GM23338 (cell line): ENCODE data around the gene VKORC1L1. TPM values are rescaled to one million over a fixed set of nuclear protein-coding genes. Genes with fewer than 3 reads are reported as not detected.
"Not testable (repeated sequence)": the region's sequence is repeated elsewhere in the genome, so short reads cannot be mapped to it uniquely, and the experiment has no call there.

Experiments
- ATAC-seq: fragments of 200-7000 bp; cut with Tn5 transposase; 3 replicates; pipeline ENCODE4 v1.9.1; 2020
- DNase-seq: peaks from one replicate; pipeline ENCODE4 v3.0.0-alpha.2; 2015; ENCODE audit warnings: low spot score
- H2AFZ ChIP-seq: fragments of 200-600 bp; sonication (generic); 2 replicates; pipeline ENCODE4 v1.8.0; 2016; ENCODE audit warnings: antibody characterized with exemption, mild to moderate bottlenecking, moderate library complexity
- H3F3A ChIP-seq: fragments of 200-600 bp; sonication (generic); replicated peaks from 2 replicates; pipeline ENCODE4 v1.8.0; 2017; ENCODE audit warnings: antibody characterized with exemption, mixed run types, low read depth
- H3K27ac ChIP-seq: fragments of 200-600 bp; sonication (generic); 2 replicates; pipeline ENCODE4 v1.6.1; 2016; ENCODE audit warnings: low read depth
- H3K27me3 ChIP-seq: fragments of 200-600 bp; sonication (generic); 2 replicates; pipeline ENCODE4 v1.8.0; 2016; ENCODE audit warnings: mild to moderate bottlenecking, mixed run types, moderate library complexity; ENCODE audit not compliant: insufficient read depth
- H3K36me3 ChIP-seq: fragments of 200-600 bp; sonication (generic); 2 replicates; pipeline ENCODE4 v1.8.0; 2016; ENCODE audit warnings: mild to moderate bottlenecking; ENCODE audit not compliant: insufficient read depth
- H3K4me1 ChIP-seq: fragments of 200-600 bp; sonication (generic); 2 replicates; pipeline ENCODE4 v1.8.0; 2016; ENCODE audit warnings: mild to moderate bottlenecking, moderate library complexity; ENCODE audit not compliant: insufficient read depth
- H3K4me2 ChIP-seq: fragments of 200-600 bp; sonication (generic); 2 replicates; pipeline ENCODE4 v1.7.1; 2017; ENCODE audit warnings: mixed run types
- H3K4me3 ChIP-seq: fragments of 200-600 bp; sonication (generic); 2 replicates; pipeline ENCODE4 v1.6.1; 2016; ENCODE audit warnings: mixed run types
- H3K79me2 ChIP-seq: fragments of 200-600 bp; sonication (generic); replicated peaks from 2 replicates; pipeline ENCODE4 v1.8.0; 2017; ENCODE audit warnings: mild to moderate bottlenecking; ENCODE audit not compliant: insufficient read depth
- H3K9me2 ChIP-seq: fragments of 200-600 bp; sonication (generic); 2 replicates; pipeline ENCODE4 v1.8.0; 2017; ENCODE audit not compliant: insufficient read depth
- H4K20me1 ChIP-seq: fragments of 200-600 bp; sonication (generic); replicated peaks from 2 replicates; pipeline ENCODE4 v1.8.0; 2017; ENCODE audit warnings: mild to moderate bottlenecking; ENCODE audit not compliant: insufficient read depth
- H3K27ac Mint-ChIP-seq: 2 replicates; pipeline ENCODE4 v1.8.0; 2020; ENCODE audit warnings: inconsistent platforms, mild to moderate bottlenecking, moderate library complexity, mixed read lengths
- H3K27me3 Mint-ChIP-seq: 3 replicates; pipeline ENCODE4 v1.8.0; 2022; ENCODE audit warnings: low read depth, mild to moderate bottlenecking, moderate library complexity, mixed read lengths, inconsistent platforms; ENCODE audit not compliant: insufficient read depth, poor library complexity
- H3K36me3 Mint-ChIP-seq: 3 replicates; pipeline ENCODE4 v1.8.0; 2021; ENCODE audit warnings: low read depth, mild to moderate bottlenecking, inconsistent platforms, moderate library complexity, mixed read lengths
- H3K4me1 Mint-ChIP-seq: 3 replicates; pipeline ENCODE4 v1.8.0; 2020; ENCODE audit warnings: mild to moderate bottlenecking, inconsistent platforms, mixed read lengths
- H3K4me3 Mint-ChIP-seq: 3 replicates; pipeline ENCODE4 v1.8.0; 2021; ENCODE audit warnings: moderate library complexity, mild to moderate bottlenecking, inconsistent platforms, mixed read lengths
- H3K9me3 Mint-ChIP-seq: 3 replicates; pipeline ENCODE4 v1.8.0; 2020; ENCODE audit warnings: moderate library complexity, mild to moderate bottlenecking, inconsistent platforms, mixed read lengths
- CREB1 ChIP-seq: fragments of 250-450 bp; sonication (Bioruptor Pico); IDR thresholded peaks from 2 replicates; pipeline ENCODE4 v1.5.0; 2020; ENCODE audit warnings: low read depth, mild to moderate bottlenecking, moderate library complexity
- CTCF ChIP-seq, 2 experiments: fragments of 200-600 bp in 1 of 2; sonication (generic) in 1 of 2; conservative IDR thresholded peaks; 2 replicates each; pipeline versions ENCODE4 v1.5.1 to v1.6.1; 2016 to 2017; ENCODE audit warnings: antibody characterized with exemption in 2 of 2, low read depth in 2 of 2, mild to moderate bottlenecking in 2 of 2, moderate library complexity in 1 of 2
- EZH2 ChIP-seq: fragments of 200-600 bp; sonication (generic); IDR thresholded peaks from one replicate; pipeline ENCODE4 v1.8.0; 2017; ENCODE audit warnings: antibody characterized with exemption, mild to moderate bottlenecking, low read depth; ENCODE audit not compliant: unreplicated experiment
- EZH2phosphoT487 ChIP-seq: fragments of 200-600 bp; sonication (generic); IDR thresholded peaks from one replicate; pipeline ENCODE4 v1.8.1; 2018; ENCODE audit warnings: antibody characterized with exemption; ENCODE audit not compliant: unreplicated experiment
- NANOG ChIP-seq: IDR thresholded peaks from 2 replicates; pipeline ENCODE4 v1.6.1; 2016; ENCODE audit warnings: antibody characterized with exemption, borderline replicate concordance
- STAT1 ChIP-seq: IDR thresholded peaks from one replicate; pipeline ENCODE4 v1.6.1; 2016; ENCODE audit warnings: antibody characterized with exemption; ENCODE audit not compliant: unreplicated experiment
- ZNF114 ChIP-seq: fragments of 250-450 bp; sonication (Bioruptor Pico); IDR thresholded peaks from 2 replicates; pipeline ENCODE4 v1.5.0; 2020; ENCODE audit warnings: mild to moderate bottlenecking, moderate library complexity
- ZNF331 ChIP-seq: fragments of 250-450 bp; sonication (Bioruptor Pico); IDR thresholded peaks from 2 replicates; pipeline ENCODE4 v1.5.0; 2020; ENCODE audit warnings: low read depth, mild to moderate bottlenecking, moderate library complexity
- polyA plus RNA-seq: library from polyadenylated mRNA; unstranded; fragments of >200 nt; fragmentation: Nextera tagmentation; extraction: Ambion mirVana; gene quantifications from 2 replicates; pipeline ENCODE4 v1.2.1, GENCODE V29; 2016
- total RNA-seq: library from RNA; depleted of rRNA; stranded (reverse); fragments of >200 nt; shearing (Covaris generic); gene quantifications from 2 replicates; pipeline ENCODE4 v1.2.3, GENCODE V29; 2014
- TF ChIP-seq, protein P1 (sequence below): IDR thresholded peaks from one replicate; pipeline ENCODE4 v1.6.1; 2018; ENCODE audit warnings: antibody characterized with exemption; ENCODE audit not compliant: unreplicated experiment

The VKORC1L1 gene
- total and polyA plus RNA-seq, 2 experiments from 2014 or later = 21.5 to 30.3 TPM

GRCh38 chr7:65840446-65840845 is 32.4 kb upstream of the VKORC1L1 start:
- Histone ChIP-seq H3K79me2 (no peaks in the 10 kb centered on the region), H3K27ac (no peak overlapping the region), H3K27me3 (no peaks in the 10 kb centered on the region), H3K4me1 (no peaks in the 10 kb centered on the region), H3K4me3 (no peak overlapping the region), H3K4me2 (no peak overlapping the region), H4K20me1 (no peaks in the 10 kb centered on the region), H2AFZ (no peak overlapping the region), H3F3A (no peaks in the 10 kb centered on the region), H3K9me2 (no peaks in the 10 kb centered on the region), H3K36me3 (no peaks in the 10 kb centered on the region)
- Mint-ChIP-seq H3K27ac (no peak overlapping the region), H3K4me1 (peaks cover 4% of the 10 kb centered on the region; the same call in 2 of the 3 replicates), H3K27me3 (peaks cover 18% of the 10 kb centered on the region), H3K9me3 (no peaks in the 10 kb centered on the region; the same call in 1 of the 3 replicates), H3K36me3 (peaks cover 25% of the 10 kb centered on the region), H3K4me3 (no peak overlapping the region; the same call in 2 of the 3 replicates)
- ATAC-seq (peak; percentile 58), DNase-seq (no peak)
- no peak for TF ChIP-seq CREB1 (CRISPR knock-in tag)

DNA sequence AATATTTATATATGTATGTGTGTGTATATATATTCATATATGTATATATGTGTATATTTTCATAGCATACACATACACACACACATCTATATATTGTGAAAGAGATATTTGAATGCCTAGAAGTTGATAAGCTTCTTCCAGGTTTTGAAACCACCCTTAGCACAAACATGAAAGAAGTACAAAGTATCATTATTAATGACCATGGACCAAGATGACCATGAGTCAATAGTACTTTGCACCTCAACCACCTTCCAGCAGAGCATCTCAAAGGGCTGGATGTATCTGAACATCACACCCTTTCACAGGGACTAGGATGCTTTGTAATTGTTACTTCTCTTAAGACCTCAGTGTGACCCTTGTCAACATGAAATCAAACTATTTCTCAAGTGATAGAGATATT is 29.3 kb upstream of the VKORC1L1 start:
- not testable (repeated sequence) for H3F3A ChIP-seq, ATAC-seq, H3K9me2 ChIP-seq, H3K36me3 ChIP-seq, H3K4me2 ChIP-seq, H3K4me1 Mint-ChIP-seq, H3K27ac ChIP-seq, H3K4me1 ChIP-seq, DNase-seq, H3K4me3 Mint-ChIP-seq, H3K27ac Mint-ChIP-seq, H2AFZ ChIP-seq, H3K79me2 ChIP-seq, H3K4me3 ChIP-seq, H3K27me3 ChIP-seq, H4K20me1 ChIP-seq, H3K9me3 Mint-ChIP-seq
- peaks cover 20% of the 10 kb centered on the region for H3K27me3 Mint-ChIP-seq
- peaks cover 19% of the 10 kb centered on the region for H3K36me3 Mint-ChIP-seq

DNA sequence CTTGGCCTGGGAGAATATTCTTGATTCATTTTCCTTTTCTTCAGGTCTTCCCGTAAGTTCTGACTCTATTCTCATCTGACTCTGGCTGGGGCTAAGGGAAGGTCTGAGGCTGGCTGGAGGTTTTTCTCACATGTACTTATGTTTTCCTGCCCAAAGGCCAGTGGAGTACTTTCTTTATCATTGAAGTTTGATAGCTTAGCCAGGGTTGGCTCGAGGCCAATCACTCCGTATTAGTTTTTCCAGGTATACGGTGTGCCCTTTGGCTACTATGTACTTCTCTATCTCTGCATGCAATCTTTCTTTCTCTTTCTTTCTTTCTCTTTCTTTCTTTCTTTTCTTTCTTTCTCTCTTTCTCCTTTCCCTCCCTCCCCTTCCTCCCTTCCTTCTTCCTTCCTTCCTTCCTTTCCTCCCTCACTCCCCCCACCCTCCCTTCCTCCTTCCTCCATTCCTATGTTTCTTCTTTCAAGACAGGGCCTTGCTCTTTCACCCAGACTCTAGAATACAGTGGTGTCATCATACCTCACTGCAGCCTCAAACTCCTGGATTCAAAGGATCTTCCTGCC is 26.8 kb upstream of the VKORC1L1 start:
- no peak for DNase-seq
- H3K4me3 ChIP-seq = no peak overlapping the region
- no peak for ATAC-seq
- Mint-ChIP-seq H3K27ac (no peak overlapping the region), H3K4me3 (no peak overlapping the region), H3K27me3 (peaks cover 8% of the 10 kb centered on the region), H3K36me3 (peaks cover 3% of the 10 kb centered on the region; the same call in 2 of the 3 replicates), H3K9me3 (no peaks in the 10 kb centered on the region; the same call in 1 of the 3 replicates), H3K4me1 (no peaks in the 10 kb centered on the region)
- H3F3A ChIP-seq = no peaks in the 10 kb centered on the region
- no peaks in the 10 kb centered on the region for H3K79me2 ChIP-seq
- no peak overlapping the region for H3K4me2 ChIP-seq
- H3K9me2 ChIP-seq = no peaks in the 10 kb centered on the region
- H2AFZ ChIP-seq = no peak overlapping the region
- H4K20me1 ChIP-seq = no peaks in the 10 kb centered on the region
- H3K36me3 ChIP-seq = no peaks in the 10 kb centered on the region
- H3K27me3 ChIP-seq = no peaks in the 10 kb centered on the region
- H3K4me1 ChIP-seq = no peaks in the 10 kb centered on the region
- H3K27ac ChIP-seq = no peak overlapping the region
- TF ChIP-seq ZNF114 (CRISPR knock-in tag) = no peak
- no peak for TF ChIP-seq NANOG
- TF ChIP-seq CTCF (conservative IDR thresholded peaks at IDR 0.05; ENCODE audit: low read depth in 2 of 2) = no peak
- TF ChIP-seq EZH2 = no peak
- TF ChIP-seq ZNF331 (CRISPR knock-in tag) = no peak
- no peak for TF ChIP-seq EZH2phosphoT487
- TF ChIP-seq, protein P1, sequence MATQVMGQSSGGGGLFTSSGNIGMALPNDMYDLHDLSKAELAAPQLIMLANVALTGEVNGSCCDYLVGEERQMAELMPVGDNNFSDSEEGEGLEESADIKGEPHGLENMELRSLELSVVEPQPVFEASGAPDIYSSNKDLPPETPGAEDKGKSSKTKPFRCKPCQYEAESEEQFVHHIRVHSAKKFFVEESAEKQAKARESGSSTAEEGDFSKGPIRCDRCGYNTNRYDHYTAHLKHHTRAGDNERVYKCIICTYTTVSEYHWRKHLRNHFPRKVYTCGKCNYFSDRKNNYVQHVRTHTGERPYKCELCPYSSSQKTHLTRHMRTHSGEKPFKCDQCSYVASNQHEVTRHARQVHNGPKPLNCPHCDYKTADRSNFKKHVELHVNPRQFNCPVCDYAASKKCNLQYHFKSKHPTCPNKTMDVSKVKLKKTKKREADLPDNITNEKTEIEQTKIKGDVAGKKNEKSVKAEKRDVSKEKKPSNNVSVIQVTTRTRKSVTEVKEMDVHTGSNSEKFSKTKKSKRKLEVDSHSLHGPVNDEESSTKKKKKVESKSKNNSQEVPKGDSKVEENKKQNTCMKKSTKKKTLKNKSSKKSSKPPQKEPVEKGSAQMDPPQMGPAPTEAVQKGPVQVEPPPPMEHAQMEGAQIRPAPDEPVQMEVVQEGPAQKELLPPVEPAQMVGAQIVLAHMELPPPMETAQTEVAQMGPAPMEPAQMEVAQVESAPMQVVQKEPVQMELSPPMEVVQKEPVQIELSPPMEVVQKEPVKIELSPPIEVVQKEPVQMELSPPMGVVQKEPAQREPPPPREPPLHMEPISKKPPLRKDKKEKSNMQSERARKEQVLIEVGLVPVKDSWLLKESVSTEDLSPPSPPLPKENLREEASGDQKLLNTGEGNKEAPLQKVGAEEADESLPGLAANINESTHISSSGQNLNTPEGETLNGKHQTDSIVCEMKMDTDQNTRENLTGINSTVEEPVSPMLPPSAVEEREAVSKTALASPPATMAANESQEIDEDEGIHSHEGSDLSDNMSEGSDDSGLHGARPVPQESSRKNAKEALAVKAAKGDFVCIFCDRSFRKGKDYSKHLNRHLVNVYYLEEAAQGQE = no peak
- no peak for TF ChIP-seq STAT1
